Measurements from ENCODE around the gene PANK3. TPM values are rescaled to one million over a fixed set of nuclear protein-coding genes. Genes with fewer than 3 reads are reported as not detected.

Gene PANK3
- total and polyA plus RNA-seq, 10 of the 15 experiments (the other 5 are each of a cell fraction or from before 2014, with no cell fraction given): 4.7 to 43.7 (median 23.9) TPM

GRCh38 chr5:168529374-168530234, 49.6 kb downstream of the PANK3 start:
- ChIA-PET SMC1A (ENCODE audit: uncharacterized antibody, unreplicated experiment) (no interaction called here), POLR2A (no interaction called here), RAD21 (ENCODE audit: unreplicated experiment) (no interaction called here), CTCF (no interaction called here)
- H2AFZ ChIP-seq (ENCODE audit: control insufficient read depth, low read depth, low read length): no peak overlapping the region
- peaks cover 2% of the 10 kb centered on the region; the same call in 1 of the 3 replicates for H3K9me3 ChIP-seq (replicated peaks; ENCODE audit: control insufficient read depth, insufficient read depth, low read length)
- 93% methylated on average over 26 of the region's 125 CpGs for WGBS (ENCODE audit: insufficient coverage, insufficient replicate concordance, low lambda C conversion rate, missing lambda C conversion rate)
- in situ Hi-C loops (cut with MboI) (no loop called here), intact Hi-C loops (cut with micrococcal nuclease; ENCODE audit: unreplicated experiment) (no loop called here)
- no peak for ATAC-seq
- H3K4me3 ChIP-seq: no peak overlapping the region
- H3K4me1 ChIP-seq (ENCODE audit: control insufficient read depth, insufficient read depth, low read length): no peaks in the 10 kb centered on the region
- no peak overlapping the region for H3K4me2 ChIP-seq (ENCODE audit: control insufficient read depth, insufficient read depth)
- peaks cover 0 to 3% of the 10 kb centered on the region in 2 experiments; a peak in 1 of 4 replicates for H3K27me3 ChIP-seq (replicated peaks in 1 of 2; ENCODE audit: control insufficient read depth in 2 of 2, insufficient read depth in 2 of 2, low read length in 1 of 2)
- FAIRE-seq: no peak
- no peak overlapping the region for H3K27ac ChIP-seq (ENCODE audit: control insufficient read depth, insufficient read depth)
- no TSS peak for BruUV-seq (replicated peaks)
- H4K20me1 ChIP-seq (ENCODE audit: control insufficient read depth, insufficient read depth): no peaks in the 10 kb centered on the region
- H3K36me3 ChIP-seq (ENCODE audit: control insufficient read depth in 2 of 2, insufficient read depth in 2 of 2, low read length in 1 of 2): no peaks in the 10 kb centered on the region
- DNase-seq (ENCODE audit: low read depth, low spot score): no peak
- no peak overlapping the region for H3K9ac ChIP-seq (ENCODE audit: control insufficient read depth, insufficient read depth, low read length)
- H3K79me2 ChIP-seq (ENCODE audit: control insufficient read depth, insufficient read depth, low read length): no peaks in the 10 kb centered on the region
- TF ChIP-seq RFX5 (IDR thresholded peaks at IDR 0.05; ENCODE audit: low read depth, low read length) (no peak), USF1 (IDR thresholded peaks at IDR 0.05; ENCODE audit: borderline replicate concordance, extremely low read length, insufficient read depth, low read depth, low read length) (no peak), POLR2A (IDR thresholded peaks at IDR 0.05; ENCODE audit: low read depth, low read length) (no peak), CBX3 (IDR thresholded peaks at IDR 0.05; ENCODE audit: borderline replicate concordance, low read depth) (no peak), ZSCAN29 (IDR thresholded peaks at IDR 0.05) (no peak), MTA3 (IDR thresholded peaks at IDR 0.05; ENCODE audit: borderline replicate concordance, low read length) (no peak), RCOR1 (conservative IDR thresholded peaks at IDR 0.05; ENCODE audit: low read depth, low read length) (no peak), MEF2B (IDR thresholded peaks at IDR 0.05; ENCODE audit: partially characterized antibody, poor library complexity, severe bottlenecking) (no peak), POLR2AphosphoS5 (IDR thresholded peaks at IDR 0.05; ENCODE audit: low read length) (no peak), ZNF687 (IDR thresholded peaks at IDR 0.05) (no peak), YBX1 (IDR thresholded peaks at IDR 0.05) (no peak), EP300 (IDR thresholded peaks at IDR 0.05; ENCODE audit: borderline replicate concordance in 1 of 2, control insufficient read depth in 1 of 2, low read depth in 2 of 2, low read length in 2 of 2) (no peak), CBX5 (IDR thresholded peaks at IDR 0.05; ENCODE audit: low read depth) (no peak), RUNX3 (IDR thresholded peaks at IDR 0.05; ENCODE audit: low read length) (no peak), NFYA (IDR thresholded peaks at IDR 0.05; ENCODE audit: borderline replicate concordance, low read depth, low read length) (no peak), KDM1A (IDR thresholded peaks at IDR 0.05; ENCODE audit: borderline replicate concordance) (no peak), NFXL1 (IDR thresholded peaks at IDR 0.05; ENCODE audit: borderline replicate concordance) (no peak), RAD21 (IDR thresholded peaks at IDR 0.05; ENCODE audit: insufficient read depth, low read depth, low read length) (no peak)
